AG10803 (cell line): ENCODE measurements around the gene CFAP53.
"Not testable (repeated sequence)": the region's sequence is repeated elsewhere in the genome, so short reads cannot be mapped to it uniquely, and the experiment has no call there.

Experiments
- DNase-seq: peaks from one replicate; pipeline ENCODE4 v3.0.0; 2010; ENCODE audit warnings: low read depth
- H3K4me3 ChIP-seq: 2 replicates; pipeline ENCODE4 v1.5.1; 2011; ENCODE audit warnings: mild to moderate bottlenecking, low read length, control low read depth
- CTCF ChIP-seq: conservative IDR thresholded peaks from 2 replicates; pipeline ENCODE4 v1.5.1; 2011; ENCODE audit warnings: mild to moderate bottlenecking, low read length, control low read depth, inconsistent platforms

Gene CFAP53

DNA sequence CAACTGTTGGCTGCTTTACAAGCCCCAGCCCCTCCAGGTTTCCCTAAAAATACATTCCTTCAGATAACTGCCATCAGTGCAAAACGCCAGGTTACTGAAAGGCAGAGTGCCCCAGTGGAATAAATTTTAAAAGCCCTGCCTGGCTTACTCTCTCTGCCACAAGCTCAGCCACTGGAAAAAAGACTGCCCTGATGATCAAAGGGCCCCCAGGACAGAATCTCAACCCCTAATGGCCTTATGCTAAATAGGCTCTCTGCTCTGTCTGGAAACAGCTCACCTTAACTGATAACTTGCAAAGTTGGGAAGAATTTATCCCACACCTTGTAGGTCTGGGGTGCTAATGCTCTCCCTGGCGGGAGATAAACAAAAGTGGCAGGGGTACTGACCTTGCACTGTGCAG lies 33.9 kb downstream of the CFAP53 start:
- no peak for TF ChIP-seq CTCF
- no peak for DNase-seq
- H3K4me3 ChIP-seq: no peak overlapping the region

- no peak for TF ChIP-seq CTCF
- no peak overlapping the region for H3K4me3 ChIP-seq
- DNase-seq: no peak
Observed at GRCh38 chr18:50231621-50232020, 34.7 kb downstream of the CFAP53 start.

DNA sequence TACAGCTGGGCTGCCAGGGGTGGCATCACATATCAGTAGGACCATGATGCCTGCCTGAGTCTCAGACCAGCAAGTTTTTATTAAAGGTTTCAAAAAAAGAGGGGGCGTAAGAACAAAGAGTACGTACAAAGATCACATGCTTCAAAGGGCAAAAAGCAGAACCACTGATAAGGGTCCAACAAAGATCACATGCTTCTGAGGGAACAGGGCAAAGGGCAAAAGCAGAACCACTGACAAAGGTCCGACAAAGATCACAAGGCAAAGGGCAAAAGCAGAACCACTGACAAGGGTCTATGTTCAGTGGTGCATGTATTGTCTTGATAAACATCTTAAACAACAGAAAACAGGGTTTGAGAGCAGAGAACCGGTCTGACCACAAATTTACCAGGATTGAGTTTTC lies 46.0 kb downstream of the CFAP53 start:
- not testable (repeated sequence) for H3K4me3 ChIP-seq, DNase-seq

- DNase-seq: peak; percentile 13
- no peak overlapping the region for H3K4me3 ChIP-seq
- TF ChIP-seq CTCF: peak; percentile 50
Observed at GRCh38 chr18:50218432-50219197, 47.7 kb downstream of the CFAP53 start.

GRCh38 chr18:50209311-50209710 lies 57.0 kb downstream of the CFAP53 start:
- no peak overlapping the region for H3K4me3 ChIP-seq
- no peak for TF ChIP-seq CTCF
- DNase-seq: no peak

DNA sequence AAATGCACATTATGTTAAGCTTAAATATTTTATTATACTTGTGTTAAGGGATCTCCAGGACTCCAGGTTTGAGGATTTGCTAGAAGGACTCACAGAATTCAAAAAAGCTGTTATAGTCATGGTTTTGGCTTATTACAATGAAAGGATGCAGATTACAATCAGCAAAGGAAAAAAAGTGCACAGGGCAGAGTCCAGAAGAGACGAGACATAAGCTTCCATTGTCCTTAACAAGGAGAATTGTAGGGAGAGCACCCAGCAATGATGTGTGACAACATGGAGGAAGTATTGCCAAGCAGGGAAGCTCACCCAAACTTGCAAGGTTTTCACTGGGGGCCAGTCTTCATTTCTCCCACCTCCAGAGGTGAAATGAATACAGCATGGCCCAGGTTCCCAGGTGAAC lies 58.6 kb downstream of the CFAP53 start:
- TF ChIP-seq CTCF: no peak
- no peak for DNase-seq
- no peak overlapping the region for H3K4me3 ChIP-seq

- H3K4me3 ChIP-seq: no peak overlapping the region
- TF ChIP-seq CTCF: peak; percentile 61
- DNase-seq: peak; percentile 11
Observed at GRCh38 chr18:50203801-50204604, 62.3 kb downstream of the CFAP53 start.
